Measurements from ENCODE around the gene DAPK1. TPM values are rescaled to one million over a fixed set of nuclear protein-coding genes. Genes with fewer than 3 reads are reported as not detected.

Gene DAPK1
- total and polyA plus RNA-seq, 2 donors (not counting 3 experiments of a cell fraction or from before 2014, with no cell fraction given), result 58.9 to 119 TPM

DNA sequence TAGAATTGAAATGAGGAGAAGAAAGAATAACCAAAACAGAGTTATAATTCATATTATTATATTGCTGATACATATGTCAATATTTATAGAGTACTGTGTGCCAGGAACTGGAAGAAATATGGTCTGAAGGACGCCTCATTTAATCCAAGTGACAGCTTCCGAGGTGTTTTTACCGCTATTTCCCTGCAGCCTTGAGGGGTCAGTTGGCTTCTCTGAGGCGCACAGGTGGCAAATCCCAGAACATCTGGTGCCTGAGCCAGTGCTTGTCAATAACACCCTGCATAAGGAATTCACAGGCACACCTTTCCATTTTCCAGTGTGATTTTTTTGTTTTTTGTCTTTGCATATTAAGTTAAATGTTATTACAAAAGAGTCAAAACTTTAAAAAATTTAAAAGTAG is 185.0 kb downstream of the DAPK1 start:
- H3K36me3 ChIP-seq (ENCODE audit: control insufficient read depth in 2 of 2, extremely low read depth in 1 of 2, insufficient read depth in 2 of 2, low read length in 2 of 2), result peaks cover 2 to 29% of the 10 kb centered on the region in 2 experiments
- H2AFZ ChIP-seq (ENCODE audit: low read depth, low read length), result no peak overlapping the region
- no peaks in the 10 kb centered on the region for H3K79me2 ChIP-seq (ENCODE audit: control insufficient read depth, insufficient read depth, low read length)
- no peaks in the 10 kb centered on the region for H3K9me1 ChIP-seq (replicated peaks; ENCODE audit: control insufficient read depth, extremely low read depth, insufficient read depth, low read length)
- H3K9me3 ChIP-seq (replicated peaks; ENCODE audit: control insufficient read depth, insufficient read depth, low read length), result no peaks in the 10 kb centered on the region
- no peak for TF ChIP-seq POLR2A (IDR thresholded peaks at IDR 0.05; ENCODE audit: low read depth, low read length)
- no peak for TF ChIP-seq JUN (IDR thresholded peaks at IDR 0.05; ENCODE audit: borderline replicate concordance, insufficient read depth, insufficient read length, low read depth)
- TF ChIP-seq, protein P1, sequence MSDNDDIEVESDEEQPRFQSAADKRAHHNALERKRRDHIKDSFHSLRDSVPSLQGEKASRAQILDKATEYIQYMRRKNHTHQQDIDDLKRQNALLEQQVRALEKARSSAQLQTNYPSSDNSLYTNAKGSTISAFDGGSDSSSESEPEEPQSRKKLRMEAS (IDR thresholded peaks at IDR 0.05; ENCODE audit: insufficient read depth, insufficient read length), result no peak
- no peak for TF ChIP-seq POLR2AphosphoS5 (IDR thresholded peaks at IDR 0.05; ENCODE audit: insufficient read depth, low read depth, low read length)
- TF ChIP-seq GATA2 (IDR thresholded peaks at IDR 0.05; ENCODE audit: insufficient read depth, insufficient read length, low read depth, low read length), result no peak
- no peak for TF ChIP-seq MYC (IDR thresholded peaks at IDR 0.05; ENCODE audit: low read depth, low read length)
- TF ChIP-seq, protein P2, sequence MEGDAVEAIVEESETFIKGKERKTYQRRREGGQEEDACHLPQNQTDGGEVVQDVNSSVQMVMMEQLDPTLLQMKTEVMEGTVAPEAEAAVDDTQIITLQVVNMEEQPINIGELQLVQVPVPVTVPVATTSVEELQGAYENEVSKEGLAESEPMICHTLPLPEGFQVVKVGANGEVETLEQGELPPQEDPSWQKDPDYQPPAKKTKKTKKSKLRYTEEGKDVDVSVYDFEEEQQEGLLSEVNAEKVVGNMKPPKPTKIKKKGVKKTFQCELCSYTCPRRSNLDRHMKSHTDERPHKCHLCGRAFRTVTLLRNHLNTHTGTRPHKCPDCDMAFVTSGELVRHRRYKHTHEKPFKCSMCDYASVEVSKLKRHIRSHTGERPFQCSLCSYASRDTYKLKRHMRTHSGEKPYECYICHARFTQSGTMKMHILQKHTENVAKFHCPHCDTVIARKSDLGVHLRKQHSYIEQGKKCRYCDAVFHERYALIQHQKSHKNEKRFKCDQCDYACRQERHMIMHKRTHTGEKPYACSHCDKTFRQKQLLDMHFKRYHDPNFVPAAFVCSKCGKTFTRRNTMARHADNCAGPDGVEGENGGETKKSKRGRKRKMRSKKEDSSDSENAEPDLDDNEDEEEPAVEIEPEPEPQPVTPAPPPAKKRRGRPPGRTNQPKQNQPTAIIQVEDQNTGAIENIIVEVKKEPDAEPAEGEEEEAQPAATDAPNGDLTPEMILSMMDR (IDR thresholded peaks at IDR 0.05; ENCODE audit: extremely low read depth in 1 of 2, insufficient read depth in 1 of 2, low read depth in 1 of 2, low read length in 2 of 2), result no peak
- TF ChIP-seq EZH2 (IDR thresholded peaks at IDR 0.05; ENCODE audit: borderline replicate concordance, low read depth, low read length, severe bottlenecking), result no peak
- no peak for TF ChIP-seq FOS (IDR thresholded peaks at IDR 0.05; ENCODE audit: borderline replicate concordance, insufficient read depth, low read length)
- ChIA-PET POLR2A (no interaction called here), CTCF (interaction anchor here (3.6 kb wide), 1 partner anchor 130 kb away, joined by 23 read pairs; no protein-coding TSS in a partner anchor)
- no peak overlapping the region for H3K4me2 ChIP-seq (ENCODE audit: insufficient read depth, low read length)
- dilution Hi-C loops (cut with MboI; ENCODE audit: extremely low pct_ligation_motif_present, low sequenced_read_pairs), result no loop called here
- DNase-seq (ENCODE audit: low read depth, low spot score), result no peak
- no peaks in the 10 kb centered on the region for H3K27me3 ChIP-seq (ENCODE audit: control insufficient read depth in 2 of 2, insufficient read depth in 2 of 2, low read length in 2 of 2)
- intact Hi-C loops (cut with micrococcal nuclease), result loop anchor here (5.0 kb wide), 1 partner anchor 490 kb away; no protein-coding TSS in a partner anchor
- FAIRE-seq, result no peak
- H3K4me3 ChIP-seq (replicated peaks in 1 of 3; ENCODE audit: insufficient read depth in 1 of 3, low read depth in 1 of 3, low read length in 3 of 3), result no peak overlapping the region
- no peak overlapping the region for H3K9ac ChIP-seq (replicated peaks; ENCODE audit: extremely low read depth, insufficient read depth, low read length)
- H3K4me1 ChIP-seq (ENCODE audit: control insufficient read depth, extremely low read depth, insufficient read depth, low read length), result peaks cover 17% of the 10 kb centered on the region
- H4K20me1 ChIP-seq (replicated peaks; ENCODE audit: control insufficient read depth, extremely low read depth, insufficient read depth, low read length), result no peaks in the 10 kb centered on the region
- no TSS peak for BruUV-seq (replicated peaks)
- no peak overlapping the region for H3K27ac ChIP-seq (ENCODE audit: insufficient read depth, low read depth, low read length)
